Mesenchymal stem cell (in vitro differentiated cells and primary cell): ENCODE measurements around the gene ARL5B.

Source experiments
- DNase-seq: peaks from one replicate; pipeline ENCODE4 v3.0.0-alpha.2; 2013
- H2AFZ ChIP-seq: one replicate; pipeline ENCODE4 v1.6.1; 2013; ENCODE audit warnings: low read depth, mild to moderate bottlenecking, control low read depth, inconsistent platforms, low read length, moderate library complexity
- H2AK5ac ChIP-seq: 2 replicates; pipeline ENCODE4 v1.6.1; 2013; ENCODE audit warnings: low read length, moderate library complexity, mild to moderate bottlenecking, inconsistent platforms; ENCODE audit not compliant: severe bottlenecking
- H2BK120ac ChIP-seq: one replicate; pipeline ENCODE4 v1.6.1; 2013; ENCODE audit warnings: low read depth, mild to moderate bottlenecking, inconsistent platforms, low read length, moderate library complexity
- H2BK12ac ChIP-seq, 2 experiments: one replicate each; pipeline ENCODE4 v1.6.1; 2013; ENCODE audit warnings: inconsistent platforms in 2 of 2, low read length in 2 of 2, mild to moderate bottlenecking in 2 of 2, moderate library complexity in 2 of 2, control low read depth in 1 of 2
- H2BK15ac ChIP-seq: one replicate; pipeline ENCODE4 v1.6.1; 2013; ENCODE audit warnings: mild to moderate bottlenecking, low read depth, inconsistent platforms; ENCODE audit not compliant: poor library complexity, severe bottlenecking
- H2BK5ac ChIP-seq: 2 replicates; pipeline ENCODE4 v1.6.1; 2013; ENCODE audit warnings: low read depth, mild to moderate bottlenecking, low read length, control low read depth, inconsistent platforms; ENCODE audit not compliant: poor library complexity, severe bottlenecking
- H3K14ac ChIP-seq, 2 experiments: one replicate each; pipeline ENCODE4 v1.6.1; 2013; ENCODE audit warnings: inconsistent platforms in 2 of 2, low read length in 2 of 2, control low read depth in 1 of 2, mild to moderate bottlenecking in 1 of 2, moderate library complexity in 1 of 2
- H3K18ac ChIP-seq, 2 experiments: one replicate each; pipeline ENCODE4 v1.6.1; 2013; ENCODE audit warnings: inconsistent platforms in 2 of 2, low read length in 2 of 2, control low read depth in 1 of 2, low read depth in 1 of 2, mild to moderate bottlenecking in 1 of 2
- H3K23ac ChIP-seq, 2 experiments: one replicate each; pipeline ENCODE4 v1.6.1; 2013; ENCODE audit warnings: inconsistent platforms in 2 of 2, low read length in 2 of 2, mild to moderate bottlenecking in 2 of 2, moderate library complexity in 2 of 2, control low read depth in 1 of 2
- H3K27ac ChIP-seq: 2 replicates; pipeline ENCODE4 v1.5.1; 2013; ENCODE audit warnings: mild to moderate bottlenecking, moderate library complexity, low read length, control low read depth, inconsistent platforms; ENCODE audit not compliant: poor library complexity, severe bottlenecking
- H3K27me3 ChIP-seq, 2 experiments: 2 replicates each; pipeline versions ENCODE4 v1.6.1 to v1.7.0; 2013; ENCODE audit warnings: low read length in 2 of 2, mild to moderate bottlenecking in 2 of 2, moderate library complexity in 2 of 2, control low read depth in 1 of 2, inconsistent platforms in 1 of 2; ENCODE audit not compliant: control insufficient read depth in 1 of 2, insufficient read depth in 1 of 2
- H3K36me3 ChIP-seq, 2 experiments: 2 replicates each; pipeline versions ENCODE4 v1.6.1 to v1.7.0; 2013; ENCODE audit warnings: low read length in 2 of 2, control low read depth in 1 of 2, inconsistent platforms in 1 of 2, low read depth in 1 of 2, mild to moderate bottlenecking in 1 of 2; ENCODE audit not compliant: insufficient read depth in 2 of 2, control insufficient read depth in 1 of 2
- H3K4ac ChIP-seq, 2 experiments: one replicate each; pipeline ENCODE4 v1.6.1; 2013; ENCODE audit warnings: inconsistent platforms in 2 of 2, low read length in 2 of 2, mild to moderate bottlenecking in 2 of 2, moderate library complexity in 2 of 2, control low read depth in 1 of 2, low read depth in 1 of 2
- H3K4me1 ChIP-seq: 2 replicates; pipeline ENCODE4 v1.6.1; 2013; ENCODE audit warnings: low read depth, low read length, control low read depth; ENCODE audit not compliant: control insufficient read depth, insufficient read depth
- H3K4me2 ChIP-seq: 2 replicates; pipeline ENCODE4 v1.6.1; 2013; ENCODE audit warnings: low read length, mild to moderate bottlenecking, inconsistent platforms; ENCODE audit not compliant: poor library complexity, severe bottlenecking
- H3K4me3 ChIP-seq, 2 experiments: 2 replicates each; pipeline versions ENCODE4 v1.5.1 to v1.7.0; 2013; ENCODE audit warnings: low read length in 2 of 2, mild to moderate bottlenecking in 2 of 2, control low read depth in 1 of 2, low read depth in 1 of 2; ENCODE audit not compliant: insufficient read depth in 1 of 2
- H3K79me1 ChIP-seq: replicated peaks from 2 replicates; pipeline ENCODE4 v1.6.1; 2013; ENCODE audit warnings: mild to moderate bottlenecking, control low read depth, low read length, inconsistent platforms; ENCODE audit not compliant: poor library complexity, severe bottlenecking
- H3K9ac ChIP-seq: 2 replicates; pipeline ENCODE4 v1.7.0; 2013; ENCODE audit warnings: mild to moderate bottlenecking, low read length, moderate library complexity
- H3K9me3 ChIP-seq: 2 replicates; pipeline ENCODE4 v1.7.0; 2013; ENCODE audit warnings: mild to moderate bottlenecking, low read length; ENCODE audit not compliant: control insufficient read depth
- H4K8ac ChIP-seq: one replicate; pipeline ENCODE4 v1.6.1; 2013; ENCODE audit warnings: inconsistent platforms, mild to moderate bottlenecking, low read length, moderate library complexity
- H4K91ac ChIP-seq: one replicate; pipeline ENCODE4 v1.6.1; 2013; ENCODE audit warnings: mild to moderate bottlenecking, low read length, inconsistent platforms
- WGBS: methylation state at CpG from one replicate; pipeline ENCODE4 v1.1.7; 2013; ENCODE audit warnings: mixed read lengths; 5-methylcytosine and 5-hydroxymethylcytosine counted together

ARL5B gene

DNA sequence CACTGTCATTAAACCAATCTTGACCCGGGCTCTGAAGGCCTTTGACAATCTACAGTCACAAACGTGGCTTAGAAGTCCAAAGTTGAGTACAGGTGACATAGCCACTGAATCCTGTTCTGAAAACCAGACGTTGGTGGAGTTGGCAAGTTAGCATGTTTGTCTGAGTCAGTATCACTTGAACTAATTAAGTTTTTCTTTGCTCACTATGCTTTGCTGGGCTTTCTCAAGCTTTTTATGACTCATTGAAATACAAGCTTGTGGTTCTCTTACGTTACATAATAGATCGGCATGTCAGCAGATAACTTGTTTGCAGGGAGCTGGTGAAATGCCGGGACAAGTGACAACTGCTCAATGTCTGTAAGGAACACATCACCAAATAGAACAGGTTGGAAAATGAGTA is 53.8 kb downstream of the ARL5B start:
- H3K9me3 ChIP-seq: no peaks in the 10 kb centered on the region
- H3K4ac ChIP-seq: no peak overlapping the region
- H3K9ac ChIP-seq: no peak overlapping the region
- H2BK12ac ChIP-seq: no peak overlapping the region
- no peak overlapping the region for H3K4me2 ChIP-seq
- H3K4me3 ChIP-seq: no peak overlapping the region
- H3K4me1 ChIP-seq: no peaks in the 10 kb centered on the region
- no peak overlapping the region for H4K91ac ChIP-seq
- H2BK5ac ChIP-seq: no peak overlapping the region
- H3K27ac ChIP-seq: no peak overlapping the region
- no peak overlapping the region for H2AK5ac ChIP-seq
- no peak overlapping the region for H4K8ac ChIP-seq
- no peaks in the 10 kb centered on the region for H3K79me1 ChIP-seq
- H3K23ac ChIP-seq: no peak overlapping the region
- peak; percentile 76 for DNase-seq
- no peak overlapping the region for H3K14ac ChIP-seq
- no peak overlapping the region for H2BK15ac ChIP-seq
- H2BK120ac ChIP-seq: no peak overlapping the region
- no peak overlapping the region for H3K18ac ChIP-seq
- no peak overlapping the region for H2AFZ ChIP-seq
- no peaks in the 10 kb centered on the region for H3K36me3 ChIP-seq
- H3K27me3 ChIP-seq: peaks cover 0 to 5% of the 10 kb centered on the region in 2 experiments
- 49% methylated on average over 6 of the region's 6 CpGs for WGBS

DNA sequence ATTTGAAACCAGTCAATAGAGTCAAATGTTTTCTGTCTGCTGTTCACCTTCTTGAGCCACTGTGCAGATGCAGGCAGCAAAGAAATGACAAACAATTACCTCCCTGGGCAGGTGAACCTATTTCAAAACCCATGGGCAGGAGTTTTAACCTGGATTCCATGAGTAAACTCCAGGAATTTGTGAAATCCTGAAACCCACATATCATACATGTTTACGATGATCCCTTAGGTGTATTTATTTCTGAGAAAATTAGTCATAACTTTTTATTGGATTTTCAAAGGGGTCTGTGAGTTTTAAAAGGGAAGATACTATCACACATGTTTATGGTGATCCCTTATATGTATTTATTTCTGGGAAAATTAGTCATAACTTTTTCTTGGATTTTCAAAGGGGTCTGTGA is 59.8 kb downstream of the ARL5B start:
- H4K91ac ChIP-seq: no peak overlapping the region
- H3K9ac ChIP-seq: no peak overlapping the region
- DNase-seq: no peak
- no CpG with 5 or more reads among the region's 1 CpG for WGBS
- H3K18ac ChIP-seq: no peak overlapping the region
- no peaks in the 10 kb centered on the region for H3K27me3 ChIP-seq
- no peak overlapping the region for H2BK15ac ChIP-seq
- H3K4me1 ChIP-seq: no peaks in the 10 kb centered on the region
- H3K4ac ChIP-seq: no peak overlapping the region
- no peak overlapping the region for H2AFZ ChIP-seq
- H3K14ac ChIP-seq: no peak overlapping the region
- H3K4me2 ChIP-seq: no peak overlapping the region
- no peak overlapping the region for H3K23ac ChIP-seq
- no peak overlapping the region for H2AK5ac ChIP-seq
- H4K8ac ChIP-seq: no peak overlapping the region
- H3K9me3 ChIP-seq: no peaks in the 10 kb centered on the region
- H3K27ac ChIP-seq: no peak overlapping the region
- H2BK5ac ChIP-seq: no peak overlapping the region
- no peaks in the 10 kb centered on the region for H3K79me1 ChIP-seq
- no peak overlapping the region for H2BK120ac ChIP-seq
- H2BK12ac ChIP-seq: no peak overlapping the region
- no peaks in the 10 kb centered on the region for H3K36me3 ChIP-seq
- no peak overlapping the region for H3K4me3 ChIP-seq

DNA sequence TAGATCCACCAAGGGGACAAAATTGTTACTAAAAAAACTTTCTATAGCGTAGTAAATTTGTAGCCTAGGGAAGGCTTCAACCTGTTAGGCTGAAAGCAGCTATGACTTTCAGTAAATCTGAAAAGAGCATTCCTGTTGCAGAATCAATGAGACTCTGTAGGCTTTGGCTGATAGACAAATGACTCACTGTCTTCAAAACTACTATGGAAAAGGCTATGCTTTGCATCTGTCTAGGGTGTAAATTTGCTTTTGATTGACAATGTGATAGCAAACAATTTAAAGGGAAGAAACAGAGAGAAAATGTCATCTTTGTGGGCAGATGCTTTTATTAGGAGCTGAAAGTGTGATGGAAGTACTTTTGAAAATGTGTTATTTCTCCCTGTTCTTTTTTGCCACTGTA is 60.6 kb downstream of the ARL5B start:
- 75% methylated on average over 1 of the region's 1 CpG for WGBS
- no peak overlapping the region for H2BK12ac ChIP-seq
- H3K14ac ChIP-seq: no peak overlapping the region

DNA sequence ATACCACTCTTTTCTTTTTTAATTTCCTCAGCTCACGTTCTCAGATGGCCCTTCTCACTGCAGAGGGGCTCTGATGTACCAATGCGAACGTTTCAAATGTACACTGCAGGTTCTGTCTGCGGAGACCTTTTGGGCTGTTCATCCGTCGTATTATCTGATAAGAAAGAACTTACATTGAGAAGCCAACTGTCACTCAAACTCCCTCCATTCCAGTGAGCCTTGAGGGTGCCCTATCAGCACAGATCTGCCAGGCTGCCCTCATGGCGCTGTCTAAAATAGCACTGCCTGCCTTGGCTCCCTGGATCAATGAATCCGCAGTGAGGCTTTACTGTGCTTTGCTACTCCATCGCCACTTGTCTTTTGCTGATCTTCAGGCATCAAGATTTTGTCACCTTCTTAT is 61.8 kb downstream of the ARL5B start:
- Histone ChIP-seq H3K4me3 (no peak overlapping the region), H3K79me1 (no peaks in the 10 kb centered on the region), H3K18ac (no peak overlapping the region), H3K4me2 (no peak overlapping the region), H4K8ac (no peak overlapping the region), H3K9ac (no peak overlapping the region), H3K4me1 (no peaks in the 10 kb centered on the region), H3K23ac (no peak overlapping the region), H3K14ac (no peak overlapping the region), H2BK15ac (no peak overlapping the region), H2BK5ac (no peak overlapping the region), H3K9me3 (no peaks in the 10 kb centered on the region), H3K27ac (no peak overlapping the region), H2BK12ac (no peak overlapping the region), H2AFZ (no peak overlapping the region), H3K36me3 (no peaks in the 10 kb centered on the region), H3K27me3 (no peaks in the 10 kb centered on the region), H2AK5ac (no peak overlapping the region), H3K4ac (no peak overlapping the region), H4K91ac (no peak overlapping the region), H2BK120ac (no peak overlapping the region)
- WGBS: 76% methylated on average over 9 of the region's 9 CpGs
- DNase-seq: no peak

More for the DNA sequence above, 60.6 kb downstream of the ARL5B start:
- Histone ChIP-seq H3K27ac (no peak overlapping the region), H4K91ac (no peak overlapping the region), H2BK5ac (no peak overlapping the region), H3K4me3 (no peak overlapping the region), H2BK15ac (no peak overlapping the region), H3K4me2 (no peak overlapping the region), H2AFZ (no peak overlapping the region), H3K23ac (no peak overlapping the region), H3K36me3 (no peaks in the 10 kb centered on the region), H3K9me3 (no peaks in the 10 kb centered on the region), H4K8ac (no peak overlapping the region), H3K4ac (no peak overlapping the region), H3K79me1 (no peaks in the 10 kb centered on the region), H3K27me3 (no peaks in the 10 kb centered on the region), H3K9ac (no peak overlapping the region), H2BK120ac (no peak overlapping the region), H3K18ac (no peak overlapping the region), H3K4me1 (no peaks in the 10 kb centered on the region), H2AK5ac (no peak overlapping the region)
- DNase-seq: no peak
